ENCODE data around the gene TFCP2.

DNA sequence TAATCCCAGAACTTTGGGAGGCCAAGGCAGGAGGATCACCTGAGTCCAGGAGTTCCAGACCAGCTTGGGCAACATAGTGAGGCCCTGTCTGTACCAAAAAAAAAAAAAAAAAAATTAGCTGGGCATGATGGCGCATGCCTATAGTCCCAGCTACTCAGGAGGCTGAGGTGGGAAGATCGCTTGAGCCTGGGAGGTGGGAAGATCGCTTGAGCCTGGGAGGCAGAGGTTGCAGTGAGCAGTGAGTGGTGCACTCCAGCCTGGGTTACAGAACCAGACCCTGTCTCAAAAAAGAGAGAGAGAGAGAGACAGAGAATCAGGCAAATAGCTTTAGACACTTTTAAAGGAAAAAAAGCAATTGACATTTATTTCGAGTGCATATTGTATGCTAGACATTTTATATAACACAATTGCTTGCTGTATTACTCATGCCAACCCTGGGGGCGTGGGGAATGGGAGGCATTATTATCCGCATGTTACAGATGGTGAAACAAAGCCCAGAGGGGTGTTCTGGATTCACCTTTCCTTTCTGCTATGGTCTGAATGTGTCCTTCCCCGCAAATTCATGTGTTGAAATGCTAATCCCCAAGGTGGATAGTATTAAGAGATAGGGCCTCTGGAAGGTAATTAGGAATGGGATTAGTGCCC is 35.2 kb upstream of the TFCP2 start:
- TF ChIP-seq, protein P1, sequence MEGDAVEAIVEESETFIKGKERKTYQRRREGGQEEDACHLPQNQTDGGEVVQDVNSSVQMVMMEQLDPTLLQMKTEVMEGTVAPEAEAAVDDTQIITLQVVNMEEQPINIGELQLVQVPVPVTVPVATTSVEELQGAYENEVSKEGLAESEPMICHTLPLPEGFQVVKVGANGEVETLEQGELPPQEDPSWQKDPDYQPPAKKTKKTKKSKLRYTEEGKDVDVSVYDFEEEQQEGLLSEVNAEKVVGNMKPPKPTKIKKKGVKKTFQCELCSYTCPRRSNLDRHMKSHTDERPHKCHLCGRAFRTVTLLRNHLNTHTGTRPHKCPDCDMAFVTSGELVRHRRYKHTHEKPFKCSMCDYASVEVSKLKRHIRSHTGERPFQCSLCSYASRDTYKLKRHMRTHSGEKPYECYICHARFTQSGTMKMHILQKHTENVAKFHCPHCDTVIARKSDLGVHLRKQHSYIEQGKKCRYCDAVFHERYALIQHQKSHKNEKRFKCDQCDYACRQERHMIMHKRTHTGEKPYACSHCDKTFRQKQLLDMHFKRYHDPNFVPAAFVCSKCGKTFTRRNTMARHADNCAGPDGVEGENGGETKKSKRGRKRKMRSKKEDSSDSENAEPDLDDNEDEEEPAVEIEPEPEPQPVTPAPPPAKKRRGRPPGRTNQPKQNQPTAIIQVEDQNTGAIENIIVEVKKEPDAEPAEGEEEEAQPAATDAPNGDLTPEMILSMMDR (IDR thresholded peaks at IDR 0.05) = no peak
- no peak for TF ChIP-seq POLR2A (IDR thresholded peaks at IDR 0.05)
